HG03175 (cell line): ENCODE measurements around the gene MED25.

Source experiments
- ATAC-seq: cut with Tn5 transposase; IDR thresholded peaks from one replicate; pipeline ENCODE4 v1.9.1; 2021; ENCODE audit warnings: mild to moderate bottlenecking, moderate library complexity; ENCODE audit not compliant: unreplicated experiment

MED25 gene

DNA sequence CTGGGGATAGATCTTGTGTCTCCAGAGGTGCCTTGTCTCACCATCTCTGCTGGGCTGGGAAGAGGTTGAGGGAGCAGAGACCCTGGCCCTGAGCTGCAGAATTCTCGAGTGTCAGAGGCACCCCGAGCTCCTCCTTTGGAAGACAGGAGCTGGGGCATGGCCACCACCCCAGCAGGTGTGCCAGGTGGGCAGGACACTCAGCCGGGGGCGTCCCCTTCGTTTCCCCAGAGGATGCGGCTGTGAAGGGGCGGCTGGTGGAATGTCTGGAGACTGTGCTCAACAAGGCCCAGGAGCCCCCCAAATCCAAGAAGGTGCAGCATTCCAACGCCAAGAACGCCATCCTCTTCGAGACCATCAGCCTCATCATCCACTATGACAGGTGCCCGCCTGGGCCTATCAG, 19.5 kb upstream of the MED25 start:
- ATAC-seq: no peak

DNA sequence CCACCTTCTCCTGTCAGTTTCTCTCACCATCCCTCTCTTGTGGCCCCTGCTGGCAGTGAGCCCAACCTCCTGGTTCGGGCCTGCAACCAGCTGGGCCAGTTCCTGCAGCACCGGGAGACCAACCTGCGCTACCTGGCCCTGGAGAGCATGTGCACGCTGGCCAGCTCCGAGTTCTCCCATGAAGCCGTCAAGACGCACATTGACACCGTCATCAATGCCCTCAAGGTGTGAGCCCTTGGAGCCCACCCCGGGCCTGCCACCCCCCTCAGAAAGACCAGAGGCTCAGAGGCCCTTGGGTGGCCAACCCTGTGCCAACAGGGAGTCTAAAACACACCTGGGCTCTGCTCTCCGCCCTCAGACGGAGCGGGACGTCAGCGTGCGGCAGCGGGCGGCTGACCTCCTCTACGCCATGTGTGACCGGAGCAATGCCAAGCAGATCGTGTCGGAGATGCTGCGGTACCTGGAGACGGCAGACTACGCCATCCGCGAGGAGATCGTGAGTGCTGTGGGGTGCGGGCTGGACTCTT, 18.8 kb upstream of the MED25 start:
- no peak for ATAC-seq

DNA sequence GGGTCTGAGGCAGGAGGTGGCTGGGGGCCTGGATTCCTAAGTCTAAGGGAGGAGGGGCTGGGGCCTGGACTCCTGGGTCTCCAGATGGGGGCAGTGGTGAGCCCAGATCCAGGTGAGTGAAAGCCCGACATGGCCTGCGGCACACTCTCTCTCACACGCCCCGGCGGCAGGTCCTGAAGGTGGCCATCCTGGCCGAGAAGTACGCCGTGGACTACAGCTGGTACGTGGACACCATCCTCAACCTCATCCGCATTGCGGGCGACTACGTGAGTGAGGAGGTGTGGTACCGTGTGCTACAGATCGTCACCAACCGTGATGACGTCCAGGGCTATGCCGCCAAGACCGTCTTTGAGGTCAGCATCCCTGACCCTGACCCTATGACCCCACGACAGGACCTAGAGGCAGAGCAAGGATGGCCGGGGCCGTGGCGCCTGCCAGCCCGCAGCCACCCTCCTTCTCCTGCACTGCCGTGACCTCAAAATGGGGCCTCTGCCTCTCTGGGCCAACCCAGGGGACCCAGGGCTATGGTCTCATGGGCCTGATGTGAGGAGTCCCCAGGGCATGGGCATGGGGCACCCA, 18.2 kb upstream of the MED25 start:
- no peak for ATAC-seq

DNA sequence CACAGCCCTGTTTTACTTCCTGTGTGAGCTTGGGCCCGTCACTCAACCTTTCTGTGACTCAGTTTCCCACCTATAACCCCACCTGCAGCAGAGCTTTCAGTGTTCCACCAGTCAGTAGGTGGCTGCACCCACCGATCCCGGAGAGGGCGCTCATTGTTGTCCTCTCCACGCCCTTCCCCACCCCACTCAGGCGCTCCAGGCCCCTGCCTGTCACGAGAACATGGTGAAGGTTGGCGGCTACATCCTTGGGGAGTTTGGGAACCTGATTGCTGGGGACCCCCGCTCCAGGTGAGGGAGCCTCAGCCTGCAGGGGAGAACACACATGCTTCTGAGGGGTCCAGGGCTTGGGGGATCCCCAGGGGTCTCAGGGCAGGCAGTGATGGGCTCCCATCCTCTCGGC, 17.3 kb upstream of the MED25 start:
- no peak for ATAC-seq

DNA sequence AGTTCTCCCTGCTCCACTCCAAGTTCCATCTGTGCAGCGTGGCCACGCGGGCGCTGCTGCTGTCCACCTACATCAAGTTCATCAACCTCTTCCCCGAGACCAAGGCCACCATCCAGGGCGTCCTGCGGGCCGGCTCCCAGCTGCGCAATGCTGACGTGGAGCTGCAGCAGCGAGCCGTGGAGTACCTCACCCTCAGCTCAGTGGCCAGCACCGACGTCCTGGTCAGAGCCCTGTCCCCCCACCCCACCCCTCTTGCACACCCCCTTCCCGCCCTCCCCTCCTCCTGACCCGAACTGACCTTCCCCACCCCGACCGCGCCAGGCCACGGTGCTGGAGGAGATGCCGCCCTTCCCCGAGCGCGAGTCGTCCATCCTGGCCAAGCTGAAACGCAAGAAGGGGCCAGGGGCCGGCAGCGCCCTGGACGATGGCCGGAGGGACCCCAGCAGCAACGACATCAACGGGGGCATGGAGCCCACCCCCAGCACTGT, 16.6 kb upstream of the MED25 start:
- no peak for ATAC-seq

DNA sequence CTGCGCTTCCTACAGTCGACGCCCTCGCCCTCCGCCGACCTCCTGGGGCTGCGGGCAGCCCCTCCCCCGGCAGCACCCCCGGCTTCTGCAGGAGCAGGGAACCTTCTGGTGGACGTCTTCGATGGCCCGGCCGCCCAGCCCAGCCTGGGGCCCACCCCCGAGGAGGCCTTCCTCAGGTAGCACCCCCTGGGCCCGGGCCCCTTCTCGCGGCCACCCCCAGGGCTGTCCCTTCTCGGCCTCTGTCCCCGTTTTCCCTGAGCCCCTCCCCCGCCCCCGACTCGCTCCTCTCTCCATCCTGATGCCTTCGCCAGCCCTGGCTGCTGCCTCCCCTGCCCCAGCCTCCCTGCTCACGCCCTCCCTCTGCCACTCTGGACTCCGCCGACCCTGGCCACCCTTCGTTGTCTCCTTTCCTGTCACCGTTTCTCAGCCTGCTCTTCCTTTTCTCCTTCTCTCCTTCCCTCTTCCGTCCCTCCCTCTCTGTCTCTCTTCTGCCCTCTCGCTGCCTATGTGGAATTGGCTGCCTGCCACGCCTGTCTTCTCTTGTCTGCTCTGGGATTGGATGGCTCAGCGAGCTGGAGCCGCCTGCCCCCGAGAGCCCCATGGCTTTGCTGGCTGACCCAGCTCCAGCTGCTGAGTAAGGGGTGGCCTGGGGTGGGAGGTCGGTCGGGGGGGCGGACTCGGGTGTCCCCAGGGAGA, 16.0 kb upstream of the MED25 start:
- no peak for ATAC-seq

DNA sequence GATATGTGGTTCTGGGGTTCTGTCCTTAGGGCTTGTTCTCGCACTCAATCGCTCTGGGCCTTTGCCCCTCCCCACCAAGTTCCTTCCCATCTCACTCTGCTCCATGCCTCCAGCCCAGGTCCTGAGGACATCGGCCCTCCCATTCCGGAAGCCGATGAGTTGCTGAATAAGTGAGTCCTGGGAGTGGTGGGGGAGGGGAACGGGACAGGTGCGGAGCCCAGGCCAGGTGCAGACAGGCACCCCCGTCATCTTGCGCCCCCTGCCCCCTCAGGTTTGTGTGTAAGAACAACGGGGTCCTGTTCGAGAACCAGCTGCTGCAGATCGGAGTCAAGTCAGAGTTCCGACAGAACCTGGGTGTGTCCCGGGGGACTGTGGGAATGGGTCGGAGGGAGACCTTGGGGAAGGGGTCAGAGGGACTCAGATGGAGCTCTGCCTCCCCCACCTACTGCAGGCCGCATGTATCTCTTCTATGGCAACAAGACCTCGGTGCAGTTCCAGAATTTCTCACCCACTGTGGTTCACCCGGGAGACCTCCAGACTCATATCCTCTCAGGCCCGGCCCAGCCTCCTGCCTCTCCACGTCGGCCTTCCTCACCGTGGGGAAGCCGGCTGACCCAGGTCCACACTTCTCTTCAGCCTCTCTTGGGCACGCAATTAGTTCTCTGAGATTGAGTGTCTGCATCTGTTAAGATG, 15.1 kb upstream of the MED25 start:
- ATAC-seq: no peak

DNA sequence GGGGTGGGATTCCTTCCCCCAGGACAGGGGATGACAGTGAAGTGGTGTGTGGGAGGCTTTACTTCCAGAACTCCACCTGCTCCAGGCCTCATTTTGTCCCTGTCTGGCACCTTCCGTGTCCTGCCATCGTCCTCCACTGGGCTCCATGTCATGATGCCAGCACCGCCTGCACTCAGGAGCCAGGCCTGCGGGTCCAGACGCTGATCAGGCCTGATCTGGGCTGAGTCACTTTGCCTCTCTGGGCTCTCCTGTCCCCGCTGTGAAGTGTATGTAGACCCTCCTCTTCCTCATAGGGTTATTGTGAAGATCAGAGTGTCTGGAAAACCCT, 14.6 kb upstream of the MED25 start:
- ATAC-seq: no peak

DNA sequence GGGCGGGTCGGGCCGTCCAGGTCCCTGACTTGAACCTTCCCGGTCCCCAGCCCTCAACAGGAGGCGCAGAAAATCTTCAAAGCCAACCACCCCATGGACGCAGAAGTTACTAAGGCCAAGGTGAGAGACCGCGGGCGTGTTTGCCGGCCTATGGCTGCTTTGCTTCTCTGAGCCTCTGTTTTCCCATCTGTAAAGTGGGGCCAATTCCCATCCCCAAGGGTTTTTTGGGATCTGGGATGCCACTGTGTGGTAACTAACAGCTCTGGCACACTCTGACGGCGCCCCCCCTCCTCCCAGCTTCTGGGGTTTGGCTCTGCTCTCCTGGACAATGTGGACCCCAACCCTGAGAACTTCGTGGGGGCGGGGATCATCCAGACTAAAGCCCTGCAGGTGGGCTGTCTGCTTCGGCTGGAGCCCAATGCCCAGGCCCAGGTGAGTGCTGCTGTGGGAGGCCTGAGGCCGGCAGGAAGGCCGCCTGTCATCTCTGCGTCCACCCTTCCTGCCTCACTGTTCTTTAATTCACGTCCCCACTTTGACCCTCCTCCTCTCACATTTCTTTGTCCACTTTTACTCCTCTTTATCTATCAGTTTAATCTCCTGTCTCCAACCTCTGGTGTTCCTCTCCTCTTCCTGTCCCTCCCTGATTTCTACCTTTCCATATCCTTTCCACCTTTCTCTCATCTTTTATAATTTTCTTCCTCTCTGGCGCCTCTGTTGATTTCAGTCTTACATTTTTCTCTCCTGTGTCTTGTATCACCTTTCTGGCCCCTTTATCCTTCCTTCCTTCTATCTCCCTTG, 12.1 kb upstream of the MED25 start:
- ATAC-seq: no peak

DNA sequence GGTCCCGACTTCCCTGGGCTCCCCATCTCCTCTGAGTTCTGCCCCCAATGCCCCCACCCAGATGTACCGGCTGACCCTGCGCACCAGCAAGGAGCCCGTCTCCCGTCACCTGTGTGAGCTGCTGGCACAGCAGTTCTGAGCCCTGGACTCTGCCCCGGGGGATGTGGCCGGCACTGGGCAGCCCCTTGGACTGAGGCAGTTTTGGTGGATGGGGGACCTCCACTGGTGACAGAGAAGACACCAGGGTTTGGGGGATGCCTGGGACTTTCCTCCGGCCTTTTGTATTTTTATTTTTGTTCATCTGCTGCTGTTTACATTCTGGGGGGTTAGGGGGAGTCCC, 11.5 kb upstream of the MED25 start:
- ATAC-seq: no peak

DNA sequence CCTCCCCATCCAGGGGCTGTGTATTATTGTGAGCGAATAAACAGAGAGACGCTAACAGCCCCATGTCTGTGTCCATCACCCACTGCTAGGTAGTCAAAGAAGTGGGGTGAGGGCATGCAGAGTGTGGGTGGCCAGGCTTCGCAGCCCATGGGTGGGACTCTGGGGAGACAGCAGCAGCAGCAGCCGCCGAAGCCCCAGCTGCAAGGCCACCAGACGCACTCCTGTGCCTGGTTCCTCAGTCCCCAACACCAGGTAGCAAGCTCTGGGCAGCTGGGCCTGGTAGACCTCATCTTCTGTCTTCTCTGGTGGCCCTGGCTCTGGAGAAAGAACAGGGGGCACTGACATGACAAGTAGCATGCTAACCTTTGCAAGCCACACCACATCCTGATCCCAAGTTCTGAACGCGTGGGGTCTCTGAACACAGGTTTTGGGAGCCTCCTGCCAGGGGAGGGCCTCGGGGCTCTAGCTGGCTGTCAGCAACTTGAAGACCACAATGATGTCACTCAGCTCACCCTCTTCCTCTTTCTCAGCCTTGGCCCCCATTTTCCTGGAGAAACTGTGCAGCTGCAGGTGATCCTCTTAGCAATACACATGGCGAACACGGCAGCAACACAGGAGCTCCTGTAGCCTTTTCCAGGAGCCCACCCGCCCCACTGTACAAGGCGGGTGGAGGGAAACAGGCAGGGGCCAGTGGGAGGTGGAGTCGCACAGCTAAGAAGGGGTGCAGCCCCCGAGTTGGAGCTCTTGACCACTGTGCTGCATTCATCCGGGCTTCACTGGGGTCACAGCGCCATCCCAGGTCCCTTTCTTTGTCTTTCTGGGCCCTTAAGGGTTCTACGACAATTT, 10.8 kb upstream of the MED25 start:
- no peak for ATAC-seq

DNA sequence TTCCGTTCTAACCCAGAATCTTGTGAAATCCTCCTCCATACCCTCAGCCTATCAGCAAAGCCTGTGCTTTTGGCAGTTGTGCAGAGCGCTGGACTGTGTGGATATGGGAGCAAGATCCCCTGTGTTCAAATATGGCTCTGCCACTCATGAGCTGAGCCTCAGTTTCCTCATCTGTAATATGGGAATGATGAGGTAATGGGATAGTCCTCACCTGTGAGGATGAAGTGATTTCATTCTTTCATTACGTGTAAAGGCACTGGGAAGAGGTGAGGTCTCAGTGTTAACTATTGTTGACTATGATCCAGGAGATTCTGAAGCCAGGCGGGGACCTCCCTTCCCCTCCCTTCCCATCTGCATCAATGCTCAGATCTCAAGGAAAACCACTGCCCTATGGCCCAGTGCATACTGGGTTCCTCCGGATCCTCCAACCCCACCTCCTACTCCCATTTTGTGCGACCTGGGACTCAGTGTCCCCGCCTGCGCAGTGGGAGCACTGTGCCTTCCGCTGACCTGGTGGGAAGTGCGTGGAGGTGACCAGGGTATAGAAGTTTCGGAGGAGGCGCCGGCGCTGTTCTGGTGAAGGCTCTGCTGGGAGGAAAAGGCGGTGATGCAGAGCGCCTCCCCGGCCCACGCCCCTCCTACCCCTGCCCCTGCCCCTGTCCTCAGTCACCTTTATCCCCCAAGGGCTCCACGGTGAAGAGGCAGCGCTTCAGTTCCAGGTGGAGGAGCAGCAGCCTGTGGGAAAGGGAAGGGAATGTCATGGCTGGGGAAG, 10.0 kb upstream of the MED25 start:
- ATAC-seq: no peak

DNA sequence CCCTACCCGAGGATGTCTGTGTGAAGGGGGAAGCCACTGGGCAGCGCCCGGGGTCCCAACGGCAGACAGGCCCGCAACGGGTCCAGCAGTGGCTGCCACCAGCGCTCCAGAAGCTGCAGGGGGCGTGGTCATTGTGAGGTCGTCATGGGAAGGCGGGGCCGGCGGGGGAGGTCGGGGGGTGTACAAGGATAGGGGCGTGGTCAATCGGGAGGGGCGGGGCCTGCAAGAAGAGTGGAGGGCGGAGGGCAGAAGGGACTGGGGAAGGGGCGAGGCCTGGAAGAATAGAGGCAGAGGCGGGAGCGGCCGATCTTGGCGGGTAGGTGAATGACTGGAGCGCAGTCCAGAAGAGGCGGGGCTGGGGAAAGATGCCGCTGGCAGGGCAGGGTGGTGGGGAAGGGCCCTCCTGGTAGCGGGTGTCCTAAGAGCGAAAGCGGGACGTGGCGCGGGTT, 9.4 kb upstream of the MED25 start:
- no peak for ATAC-seq

DNA sequence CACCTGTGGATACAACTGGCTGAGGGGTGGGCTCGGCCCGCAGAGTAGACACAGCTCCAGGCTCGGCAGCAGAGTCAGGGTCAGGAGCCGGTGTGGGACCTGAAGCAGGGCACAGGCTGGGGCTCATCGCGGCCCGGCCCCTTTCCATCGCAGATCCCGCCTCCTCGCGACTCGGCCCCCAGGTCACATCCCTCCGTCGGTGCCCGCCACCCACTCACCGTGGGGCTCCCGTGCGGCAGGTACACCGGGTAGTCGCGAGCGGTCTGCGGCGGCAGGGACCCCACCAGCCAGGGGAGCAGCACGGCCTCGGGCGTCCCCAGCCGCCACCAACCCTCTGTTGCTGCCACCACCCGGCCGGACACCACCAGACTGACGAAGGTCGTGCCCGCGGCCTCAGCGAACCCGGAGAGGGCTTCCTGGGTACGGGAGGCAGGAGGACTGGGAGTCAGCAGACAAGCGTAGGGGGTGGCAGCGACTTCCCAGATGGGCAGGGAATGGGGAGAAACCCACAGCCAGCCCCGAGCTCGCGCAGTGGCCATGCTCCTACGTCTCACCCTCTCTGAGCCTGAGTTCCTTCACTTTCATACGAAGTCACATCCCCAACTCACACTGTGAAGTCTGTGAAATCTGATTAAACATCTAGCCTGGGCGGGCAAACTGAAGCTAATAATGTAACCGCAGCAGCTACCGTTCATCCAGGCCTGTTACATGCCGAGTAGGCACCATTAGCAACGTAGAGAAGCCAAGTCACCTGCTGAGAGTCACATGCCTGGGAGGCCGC, 8.7 kb upstream of the MED25 start:
- no peak for ATAC-seq

DNA sequence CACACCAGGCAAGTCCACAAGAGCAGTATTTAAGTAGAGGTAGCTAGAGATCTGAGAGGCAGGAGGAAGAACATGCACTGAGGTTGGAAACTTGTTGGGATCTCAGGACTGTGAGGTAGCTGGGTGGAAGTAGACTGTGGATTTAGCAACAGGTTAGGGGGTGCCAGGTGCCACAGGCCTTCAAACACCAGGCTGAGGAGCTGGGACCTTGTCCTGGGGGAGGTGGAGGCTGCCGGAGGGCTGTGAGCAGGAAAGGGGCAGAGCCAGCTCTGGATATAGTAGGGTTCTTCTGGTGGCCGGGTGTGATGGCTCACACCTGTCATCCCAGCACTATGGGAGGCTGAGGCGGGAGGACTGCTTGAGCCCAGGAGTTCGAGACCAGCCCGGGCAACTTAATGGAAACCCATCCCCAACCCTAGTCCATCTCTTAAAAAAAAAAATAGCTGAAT, 8.1 kb upstream of the MED25 start:
- ATAC-seq: no peak

DNA sequence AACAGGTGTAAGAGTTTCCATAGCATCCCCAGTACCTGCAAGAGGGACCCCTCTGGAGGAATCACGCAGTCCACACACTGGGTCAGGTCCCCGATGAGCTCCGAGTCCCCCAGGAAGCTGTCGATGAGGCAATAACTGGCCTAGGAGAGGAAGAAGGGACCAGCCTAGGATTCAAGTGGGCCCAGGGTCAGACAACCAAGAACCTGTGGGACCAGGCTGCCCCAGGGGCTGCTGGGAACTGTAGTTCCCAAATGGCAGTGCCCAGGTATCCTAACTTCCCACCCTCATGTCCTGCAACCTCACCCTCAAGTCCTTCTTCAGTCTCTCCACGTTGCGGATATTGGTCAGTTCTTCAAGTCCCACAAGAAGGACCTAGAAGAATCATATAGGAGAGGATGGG, 6.8 kb upstream of the MED25 start:
- ATAC-seq: no peak

DNA sequence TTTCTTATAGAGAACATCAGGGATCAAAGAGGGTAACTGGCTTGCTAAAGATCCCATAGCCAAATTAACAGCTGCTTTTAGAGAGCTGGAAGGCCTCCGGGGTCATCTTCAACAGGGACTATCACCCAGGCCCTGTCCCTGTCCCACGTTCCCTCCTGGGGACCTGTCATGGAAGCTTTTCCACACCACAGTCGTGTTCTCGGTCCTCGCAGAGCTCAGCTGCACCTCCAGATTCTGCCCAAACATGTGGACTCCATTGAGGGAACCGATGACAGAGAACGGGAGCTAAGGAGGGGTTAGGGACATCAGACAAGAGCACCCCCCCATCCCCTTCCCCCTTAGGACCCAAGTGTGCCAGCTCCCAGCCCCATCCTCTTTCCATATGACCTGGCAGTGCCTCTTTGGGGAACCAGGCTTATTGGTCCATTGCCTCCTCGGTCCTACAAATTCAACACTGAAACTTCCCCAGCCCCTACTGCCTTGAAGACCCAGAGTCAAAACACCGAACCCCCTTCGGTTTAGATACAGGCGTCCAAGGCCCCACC, 5.6 kb upstream of the MED25 start:
- ATAC-seq: no peak

DNA sequence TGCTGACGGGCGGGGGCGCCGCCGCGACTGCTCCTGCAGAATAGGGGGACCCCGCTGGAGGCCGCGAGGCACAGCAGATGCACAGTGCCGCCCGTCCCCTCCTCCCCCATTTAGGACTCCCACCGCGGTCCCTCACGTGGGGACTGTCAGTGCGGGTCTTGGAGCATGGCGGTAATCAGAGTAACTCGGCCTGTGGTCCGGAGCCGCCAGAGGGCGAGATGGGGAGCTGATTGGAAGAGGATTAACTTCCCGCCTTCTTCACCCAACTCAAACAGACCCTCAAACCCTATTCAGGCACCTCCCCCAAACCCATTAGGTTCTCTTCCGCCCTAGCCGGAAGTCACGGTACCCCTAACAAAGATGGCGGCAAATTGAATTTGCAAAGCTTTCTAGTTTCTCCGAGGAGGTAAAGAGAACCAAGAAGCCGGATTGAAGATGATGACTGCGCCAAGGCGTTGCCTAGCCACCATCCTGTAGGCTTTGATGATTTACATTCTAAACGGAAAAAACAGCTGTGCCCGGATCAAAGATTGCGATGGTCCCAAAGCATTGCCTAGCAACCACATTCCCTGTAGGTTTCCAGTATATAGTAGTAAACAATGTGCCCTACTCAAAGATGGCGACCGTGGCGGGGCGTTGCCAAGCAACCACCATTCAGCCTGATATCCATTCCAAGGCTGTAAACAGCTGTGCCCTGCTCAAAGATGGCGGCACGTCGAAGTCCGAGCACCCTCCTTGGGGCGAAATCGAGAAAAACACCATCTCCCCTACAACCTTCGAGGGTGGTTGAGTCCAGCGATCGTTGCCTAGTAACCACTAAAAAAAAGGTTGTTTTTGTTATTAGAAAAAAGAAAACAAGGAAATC, 4.9 kb upstream of the MED25 start, which contains the start of gene FUZ:
FUZ (minus strand) TSS at position 296 of the 865 bp plus-strand sequence; CDS start at position 110, 186 bp downstream.
- ATAC-seq: peak; percentile 52
